HG03575 (cell line): ENCODE measurements around the gene TM4SF4.

Experiments used
- ATAC-seq: cut with Tn5 transposase; IDR thresholded peaks from one replicate; pipeline ENCODE4 v1.9.1; 2021; ENCODE audit not compliant: unreplicated experiment, insufficient number of reproducible peaks, low FRiP score; ENCODE audit errors: extremely low read depth

The TM4SF4 gene

GRCh38 chr3:149502438-149502837 is 27.9 kb downstream of the TM4SF4 start:
- no peak for ATAC-seq

GRCh38 chr3:149506540-149506939 is 32.0 kb downstream of the TM4SF4 start:
- ATAC-seq: no peak

GRCh38 chr3:149506965-149507364 is 32.5 kb downstream of the TM4SF4 start:
- no peak for ATAC-seq

- ATAC-seq: no peak
Measured at GRCh38 chr3:149507491-149508324, 33.2 kb downstream of the TM4SF4 start.

- ATAC-seq: no peak
Measured at GRCh38 chr3:149509526-149509925, 35.0 kb downstream of the TM4SF4 start.

- ATAC-seq: no peak
Measured at GRCh38 chr3:149510480-149510879, 36.0 kb downstream of the TM4SF4 start.

GRCh38 chr3:149511040-149511626 is 36.6 kb downstream of the TM4SF4 start:
- no peak for ATAC-seq

- ATAC-seq: no peak
Measured at GRCh38 chr3:149512073-149512782, 37.7 kb downstream of the TM4SF4 start.

GRCh38 chr3:149514471-149514870 is 40.0 kb downstream of the TM4SF4 start:
- no peak for ATAC-seq

GRCh38 chr3:149515249-149515648 is 40.8 kb downstream of the TM4SF4 start:
- ATAC-seq: no peak

GRCh38 chr3:149516920-149517319 is 42.4 kb downstream of the TM4SF4 start:
- no peak for ATAC-seq

GRCh38 chr3:149519912-149520311 is 45.4 kb downstream of the TM4SF4 start:
- ATAC-seq: no peak

GRCh38 chr3:149523512-149524299 is 49.2 kb downstream of the TM4SF4 start:
- ATAC-seq: no peak

GRCh38 chr3:149527531-149528339 is 53.2 kb downstream of the TM4SF4 start:
- ATAC-seq: no peak

GRCh38 chr3:149528340-149528650 is 53.8 kb downstream of the TM4SF4 start:
- ATAC-seq: no peak

GRCh38 chr3:149529099-149529498 is 54.6 kb downstream of the TM4SF4 start:
- no peak for ATAC-seq

- no peak for ATAC-seq
Measured at GRCh38 chr3:149532489-149533180, 58.1 kb downstream of the TM4SF4 start.

GRCh38 chr3:149534082-149534481 is 59.6 kb downstream of the TM4SF4 start:
- no peak for ATAC-seq
